Left lung (tissue), 10 donors: Measurements from ENCODE around the gene IGFALS. TPM values are rescaled to one million over a fixed set of nuclear protein-coding genes. Genes with fewer than 3 reads are reported as not detected.

Experiments
- ATAC-seq: fragments of 200-7000 bp; cut with Tn5 transposase; one replicate; pipeline ENCODE4 v1.9.1; 2020; ENCODE audit warnings: moderate library complexity
- DNase-seq, 4 donors: peaks; one replicate each; pipeline ENCODE4 v3.0.0-alpha.2; 2013 to 2020
- H3K27ac ChIP-seq, 2 donors: fragments of 200-600 bp; sonication (generic) in 1 of 2; one replicate each; pipeline versions ENCODE4 v1.5.0 to v1.8.0; 2020 to 2021
- H3K27me3 ChIP-seq, 2 donors: fragments of 200-600 bp; sonication (generic) in 1 of 2; one replicate each; pipeline versions ENCODE4 v1.5.0 to v1.8.0; 2020 to 2021
- H3K36me3 ChIP-seq, 2 donors: fragments of 200-600 bp; sonication (generic) in 1 of 2; one replicate each; pipeline versions ENCODE4 v1.5.0 to v1.8.0; 2020 to 2021
- H3K4me1 ChIP-seq, 2 donors: fragments of 200-600 bp; one replicate each; pipeline ENCODE4 v1.8.0; 2021
- H3K4me3 ChIP-seq, 2 donors: fragments of 200-600 bp; sonication (generic) in 1 of 2; one replicate each; pipeline versions ENCODE4 v1.5.0 to v1.8.0; 2020 to 2021; ENCODE audit warnings: mild to moderate bottlenecking in 1 of 2
- H3K9me3 ChIP-seq, 2 donors: fragments of 200-600 bp; sonication (generic) in 1 of 2; one replicate each; pipeline versions ENCODE4 v1.5.0 to v1.8.0; 2020 to 2021
- CTCF ChIP-seq, 2 donors: fragments of 200-600 bp; sonication (generic) in 1 of 2; IDR thresholded peaks; one replicate each; pipeline versions ENCODE4 v1.5.0 to v1.8.0; 2021; ENCODE audit warnings: antibody characterized with exemption in 2 of 2
- intact Hi-C, 2 donors: fragments of 100-400 bp; cut with DNase I; formaldehyde crosslinking; loops; one replicate each; pipeline versions ENCODE4 v1.11.2 to v1.14.2; 2022
- polyA plus RNA-seq, 6 donors: library from polyadenylated mRNA; unstranded; fragments of 120-200 nt; gene quantifications; one replicate each; pipeline ENCODE4 v1.2.1, GENCODE V29; 2013; ENCODE audit not compliant: insufficient read length in 6 of 6
- total RNA-seq, 2 donors: library from RNA; stranded (reverse); fragmentation: NEBNext Ultra II Directional; extraction: Animal tissue kit (Norgen Biotek cat#: 25700); gene quantifications; one replicate each; pipeline ENCODE4 v1.2.1, GENCODE V29; 2021
- donor health status: DM: no; HTN: yes; CAD: no.
- donor health status: DM: no; HTN: no; CAD: no.

Gene IGFALS
- total and polyA plus RNA-seq, 8 donors = 0.37 to 3.3 (median 2.4) TPM

- Histone ChIP-seq H3K27me3 (no peaks in the 10 kb centered on the region), H3K4me1 (no peaks in the 10 kb centered on the region), H3K4me3 (no peak overlapping the region), H3K27ac (no peak overlapping the region), H3K36me3 (peaks cover 0 to 60% of the 10 kb centered on the region in 2 donors), H3K9me3 (no peaks in the 10 kb centered on the region)
- no peak for DNase-seq
- intact Hi-C loops = no loop called here
- TF ChIP-seq CTCF (IDR thresholded peaks at IDR 0.05) = no peak
- no peak for ATAC-seq
These were observed 51.8 kb downstream of the IGFALS start for GRCh38 chr16:1741553-1742165.

- H3K4me1 ChIP-seq = no peaks in the 10 kb centered on the region
- DNase-seq (no peak), ATAC-seq (no peak)
- no peak overlapping the region for H3K4me3 ChIP-seq
- no peaks in the 10 kb centered on the region for H3K27me3 ChIP-seq
- TF ChIP-seq CTCF (IDR thresholded peaks at IDR 0.05) = no peak
- intact Hi-C loops = no loop called here
- H3K27ac ChIP-seq = no peak overlapping the region
- no peaks in the 10 kb centered on the region for H3K9me3 ChIP-seq
- H3K36me3 ChIP-seq = peaks cover 0 to 53% of the 10 kb centered on the region in 2 donors
These were observed 52.6 kb downstream of the IGFALS start for GRCh38 chr16:1740781-1741490.

Other genes with a start within 250 kb of the IGFALS start
- gene IFT140, start 181.6 kb downstream of the IGFALS start, total RNA-seq = 10 to 100 TPM; 26.0 to 34.8 TPM
- 10 to 100 TPM; 30.9 to 36.0 (median 33.2) TPM for gene IFT140, start 181.6 kb downstream of the IGFALS start, polyA plus RNA-seq
- gene CRAMP1, start 181.3 kb downstream of the IGFALS start, total RNA-seq = 10 to 100 TPM; 17.3 to 18.9 TPM
- gene CRAMP1, start 181.3 kb downstream of the IGFALS start, polyA plus RNA-seq = 10 to 100 TPM; 25.9 to 33.0 (median 26.9) TPM
- 10 to 100 TPM; 72.2 to 72.3 TPM for gene JPT2, start 115.4 kb downstream of the IGFALS start, total RNA-seq
- 10 to 100 TPM; 64.8 to 79.5 (median 72.4) TPM for gene JPT2, start 115.4 kb downstream of the IGFALS start, polyA plus RNA-seq
- gene MAPK8IP3, start 87.5 kb downstream of the IGFALS start, total RNA-seq = 10 to 100 TPM; 51.7 to 66.0 TPM
- 10 to 100 TPM; 48.1 to 85.9 (median 71.8) TPM for gene MAPK8IP3, start 87.5 kb downstream of the IGFALS start, polyA plus RNA-seq
- gene NME3, start 22.2 kb downstream of the IGFALS start, total RNA-seq = 10 to 100 TPM; 54.6 to 62.9 TPM
- 10 to 100 TPM; 19.9 to 43.8 (median 30.2) TPM for gene NME3, start 22.2 kb downstream of the IGFALS start, polyA plus RNA-seq
- gene EME2, start 20.9 kb downstream of the IGFALS start, total RNA-seq = 10 to 100 TPM; 19.2 to 25.3 TPM
- 10 to 100 TPM in 1 of 6 donors, 1 to 10 TPM in 5; 7.0 to 12.2 (median 8.7) TPM for gene EME2, start 20.9 kb downstream of the IGFALS start, polyA plus RNA-seq
- 10 to 100 TPM; 72.5 to 91.5 TPM for gene MRPS34, start 20.6 kb downstream of the IGFALS start, total RNA-seq
- 10 to 100 TPM; 47.5 to 68.9 (median 58.4) TPM for gene MRPS34, start 20.6 kb downstream of the IGFALS start, polyA plus RNA-seq
- 10 to 100 TPM; 30.5 to 36.2 TPM for gene SPSB3, start 11.1 kb downstream of the IGFALS start, total RNA-seq
- 10 to 100 TPM; 23.6 to 40.0 (median 33.0) TPM for gene SPSB3, start 11.1 kb downstream of the IGFALS start, polyA plus RNA-seq
- 10 to 100 TPM; 44.0 to 47.9 TPM for gene NUBP2, start 10.7 kb downstream of the IGFALS start, total RNA-seq
- 10 to 100 TPM; 32.6 to 56.4 (median 41.0) TPM for gene NUBP2, start 10.7 kb downstream of the IGFALS start, polyA plus RNA-seq
- 10 to 100 TPM; 47.1 to 62.0 TPM for gene HAGH, start 33.1 kb upstream of the IGFALS start, total RNA-seq
- gene HAGH, start 33.1 kb upstream of the IGFALS start, polyA plus RNA-seq = 10 to 100 TPM; 21.0 to 29.9 (median 24.9) TPM
- gene FAHD1, start 33.5 kb upstream of the IGFALS start, total RNA-seq = 10 to 100 TPM; 20.9 to 22.4 TPM
- 10 to 100 TPM; 17.4 to 23.2 (median 19.0) TPM for gene FAHD1, start 33.5 kb upstream of the IGFALS start, polyA plus RNA-seq
- not detected for gene MEIOB, start 78.5 kb upstream of the IGFALS start, total RNA-seq
- gene MEIOB, start 78.5 kb upstream of the IGFALS start, polyA plus RNA-seq = under 1 TPM; 0.37 to 0.75 (median 0.59) TPM
- gene HS3ST6, start 124.7 kb upstream of the IGFALS start, total RNA-seq = 1 to 10 TPM in 1 of 2 donors, not detected in 1; 1.4 TPM
- under 1 TPM in 3 of 6 donors, not detected in 3; 0.13 to 0.21 (median 0.15) TPM for gene HS3ST6, start 124.7 kb upstream of the IGFALS start, polyA plus RNA-seq
- 10 to 100 TPM; 26.1 to 66.7 TPM for gene MSRB1, start 149.5 kb upstream of the IGFALS start, total RNA-seq
- 10 to 100 TPM in 5 of 6 donors, 1 to 10 TPM in 1; 9.8 to 15.5 (median 14.4) TPM for gene MSRB1, start 149.5 kb upstream of the IGFALS start, polyA plus RNA-seq
- gene RPL3L, start 161.0 kb upstream of the IGFALS start, total RNA-seq = under 1 TPM in 1 of 2 donors, not detected in 1; 0.13 TPM
- under 1 TPM in 5 of 6 donors, not detected in 1; 0.11 to 0.20 (median 0.16) TPM for gene RPL3L, start 161.0 kb upstream of the IGFALS start, polyA plus RNA-seq
- 100 to 1,000 TPM in 1 of 2 donors, 10 to 100 TPM in 1; 97.8 to 102 TPM for gene NDUFB10, start 165.8 kb upstream of the IGFALS start, total RNA-seq
- 10 to 100 TPM; 77.6 to 96.8 (median 90.0) TPM for gene NDUFB10, start 165.8 kb upstream of the IGFALS start, polyA plus RNA-seq
- 1,000 to 10,000 TPM; 1,832 to 2,162 TPM for gene RPS2, start 171.1 kb upstream of the IGFALS start, total RNA-seq
- gene RPS2, start 171.1 kb upstream of the IGFALS start, polyA plus RNA-seq = 1,000 to 10,000 TPM; 2,190 to 2,607 (median 2,300) TPM
- gene RNF151, start 173.2 kb upstream of the IGFALS start, total RNA-seq = not detected
- gene RNF151, start 173.2 kb upstream of the IGFALS start, polyA plus RNA-seq = under 1 TPM in 1 of 6 donors, not detected in 5; 0.17 TPM
- 10 to 100 TPM; 25.8 to 30.9 TPM for gene TBL3, start 178.3 kb upstream of the IGFALS start, total RNA-seq
- gene TBL3, start 178.3 kb upstream of the IGFALS start, polyA plus RNA-seq = 10 to 100 TPM; 27.2 to 38.8 (median 31.8) TPM
- 1 to 10 TPM; 4.4 to 5.6 TPM for gene NOXO1, start 187.8 kb upstream of the IGFALS start, total RNA-seq
- gene NOXO1, start 187.8 kb upstream of the IGFALS start, polyA plus RNA-seq = under 1 TPM in 4 of 6 donors, not detected in 2; 0.30 to 0.78 (median 0.46) TPM
- gene GFER, start 190.5 kb upstream of the IGFALS start, total RNA-seq = 10 to 100 TPM; 25.8 to 26.1 TPM
- 10 to 100 TPM; 15.7 to 21.5 (median 19.1) TPM for gene GFER, start 190.5 kb upstream of the IGFALS start, polyA plus RNA-seq
- under 1 TPM; 0.31 to 0.32 TPM for gene SYNGR3, start 196.3 kb upstream of the IGFALS start, total RNA-seq
- under 1 TPM; 0.21 to 0.93 (median 0.42) TPM for gene SYNGR3, start 196.3 kb upstream of the IGFALS start, polyA plus RNA-seq
- gene ZNF598, start 216.1 kb upstream of the IGFALS start, total RNA-seq = 10 to 100 TPM; 31.5 to 45.9 TPM
- 10 to 100 TPM; 15.2 to 27.8 (median 20.9) TPM for gene ZNF598, start 216.1 kb upstream of the IGFALS start, polyA plus RNA-seq
- 1 to 10 TPM in 1 of 2 donors, under 1 TPM in 1; 0.94 to 3.1 TPM for gene NPW, start 226.1 kb upstream of the IGFALS start, total RNA-seq
- gene NPW, start 226.1 kb upstream of the IGFALS start, polyA plus RNA-seq = 1 to 10 TPM; 1.7 to 5.4 (median 2.7) TPM
- gene NHERF2, start 233.2 kb upstream of the IGFALS start, total RNA-seq = 100 to 1,000 TPM; 186 to 349 TPM
- 100 to 1,000 TPM in 3 of 6 donors, 10 to 100 TPM in 3; 68.1 to 170 (median 103) TPM for gene NHERF2, start 233.2 kb upstream of the IGFALS start, polyA plus RNA-seq